H7 (cell line): ENCODE results near the gene KCNQ2. TPM values are rescaled to one million over a fixed set of nuclear protein-coding genes. Genes with fewer than 3 reads are reported as not detected.
"Not testable (repeated sequence)": the region's sequence is repeated elsewhere in the genome, so short reads cannot be mapped to it uniquely, and the experiment has no call there.

ENCODE experiments used
- DNase-seq: peaks from one replicate; pipeline ENCODE4 v3.0.0; 2012
- H3K27me3 ChIP-seq: 2 replicates; pipeline ENCODE4 v1.6.0; 2011; ENCODE audit warnings: mild to moderate bottlenecking, low read length; ENCODE audit not compliant: control insufficient read depth, insufficient read depth
- H3K36me3 ChIP-seq: replicated peaks from 2 replicates; pipeline ENCODE4 v1.5.1; 2011; ENCODE audit warnings: low read length; ENCODE audit not compliant: control insufficient read depth, insufficient read depth
- H3K4me3 ChIP-seq: 2 replicates; pipeline ENCODE4 v1.5.1; 2011; ENCODE audit warnings: low read depth, mild to moderate bottlenecking, control low read depth, low read length, moderate library complexity; ENCODE audit not compliant: insufficient read depth
- total RNA-seq: library from RNA; depleted of rRNA; stranded (reverse); fragments of >200 nt; shearing (Covaris generic); gene quantifications from 2 replicates; pipeline ENCODE4 v1.2.3, GENCODE V29; 2014; rRNA removed

Gene KCNQ2
- total RNA-seq: 92.6 and 129 TPM in 2 replicates

GRCh38 chr20:63471981-63472831, at the start of gene KCNQ2:
Gene KCNQ2 (minus strand): TSS chr20:63472655. CDS start chr20:63472463, 192 bp downstream.
- Histone ChIP-seq H3K4me3 (peak within 1 kb of the TSS; percentile 80), H3K27me3 (peaks cover 9% of the 10 kb centered on the region), H3K36me3 (no peaks in the 10 kb centered on the region)
- DNase-seq: peak; percentile 95

- Histone ChIP-seq H3K4me3 (peak overlapping the region; percentile 91), H3K36me3 (peaks cover 9% of the 10 kb centered on the region), H3K27me3 (peaks cover 7% of the 10 kb centered on the region)
- DNase-seq: peak; percentile 92
Observed at GRCh38 chr20:63521602-63522001, 49.1 kb upstream of the KCNQ2 start.

GRCh38 chr20:63520934-63521601, 48.6 kb upstream of the KCNQ2 start:
- Histone ChIP-seq H3K4me3 (peak overlapping the region; percentile 91), H3K36me3 (peaks cover 9% of the 10 kb centered on the region), H3K27me3 (peaks cover 7% of the 10 kb centered on the region)
- peak; percentile 96 for DNase-seq

GRCh38 chr20:63520504-63520933, 48.1 kb upstream of the KCNQ2 start, which contains the start of gene PPDPF:
Gene PPDPF (plus strand): TSS chr20:63520765. CDS start chr20:63521309, 544 bp downstream.
- H3K27me3 ChIP-seq: peaks cover 7% of the 10 kb centered on the region
- peaks cover 9% of the 10 kb centered on the region for H3K36me3 ChIP-seq
- DNase-seq: peak; percentile 100
- peak within 1 kb of the TSS; percentile 91 for H3K4me3 ChIP-seq

- Histone ChIP-seq H3K4me3 (peak overlapping the region; percentile 91), H3K36me3 (peaks cover 9% of the 10 kb centered on the region), H3K27me3 (peaks cover 7% of the 10 kb centered on the region)
- DNase-seq: peak; percentile 94
Observed at GRCh38 chr20:63519668-63520503, 47.4 kb upstream of the KCNQ2 start.

GRCh38 chr20:63518946-63519667, 46.7 kb upstream of the KCNQ2 start:
- H3K27me3 ChIP-seq: peaks cover 7% of the 10 kb centered on the region
- DNase-seq: peak; percentile 84
- peak overlapping the region; percentile 91 for H3K4me3 ChIP-seq
- H3K36me3 ChIP-seq: peaks cover 9% of the 10 kb centered on the region

GRCh38 chr20:63518351-63518861, 46.0 kb upstream of the KCNQ2 start:
- peak; percentile 89 for DNase-seq
- Histone ChIP-seq H3K36me3 (peaks cover 7% of the 10 kb centered on the region), H3K4me3 (no peak overlapping the region), H3K27me3 (peaks cover 7% of the 10 kb centered on the region)

GRCh38 chr20:63517376-63518309, 45.2 kb upstream of the KCNQ2 start:
- peak; percentile 43 for DNase-seq
- Histone ChIP-seq H3K27me3 (peaks cover 7% of the 10 kb centered on the region), H3K4me3 (no peak overlapping the region), H3K36me3 (peaks cover 6% of the 10 kb centered on the region)

GRCh38 chr20:63514520-63514919, 42.1 kb upstream of the KCNQ2 start:
- not testable (repeated sequence) for H3K36me3 ChIP-seq, H3K27me3 ChIP-seq, H3K4me3 ChIP-seq
- peak; percentile 23 for DNase-seq

- DNase-seq: no peak
- H3K4me3 ChIP-seq: no peak overlapping the region
- H3K27me3 ChIP-seq: no peaks in the 10 kb centered on the region
- no peaks in the 10 kb centered on the region for H3K36me3 ChIP-seq
Observed at GRCh38 chr20:63513207-63513606, 40.8 kb upstream of the KCNQ2 start.

- no peaks in the 10 kb centered on the region for H3K36me3 ChIP-seq
- H3K27me3 ChIP-seq: no peaks in the 10 kb centered on the region
- H3K4me3 ChIP-seq: no peak overlapping the region
- DNase-seq: no peak
Observed at GRCh38 chr20:63509088-63509564, 36.7 kb upstream of the KCNQ2 start.

GRCh38 chr20:63508072-63508768, 35.8 kb upstream of the KCNQ2 start:
- DNase-seq: peak; percentile 38

More at GRCh38 chr20:63508072-63508768, 35.8 kb upstream of the KCNQ2 start:
- Histone ChIP-seq H3K4me3 (no peak overlapping the region), H3K27me3 (no peaks in the 10 kb centered on the region), H3K36me3 (no peaks in the 10 kb centered on the region)
